Spleen (tissue), 11 donors: ENCODE data around the gene ZNF683. TPM values are rescaled to one million over a fixed set of nuclear protein-coding genes. Genes with fewer than 3 reads are reported as not detected.
"Not testable (repeated sequence)": the region's sequence is repeated elsewhere in the genome, so short reads cannot be mapped to it uniquely, and the experiment has no call there.

Experiments
- DNase-seq: peaks from one replicate; pipeline ENCODE4 v3.0.0-alpha.2; 2020
- H3K27ac ChIP-seq, 8 donors: fragments of 200-600 bp; sonication (generic) in 7 of 8; 1 replicate in 4 of 8; 2 replicates in 4 of 8; pipeline versions ENCODE4 v1.5.0 to v1.8.0; 2016 to 2021; ENCODE audit warnings: inconsistent platforms in 4 of 8, mild to moderate bottlenecking in 4 of 8, moderate library complexity in 1 of 8
- H3K27me3 ChIP-seq, 7 donors: fragments of 200-600 bp; sonication (generic) in 6 of 7; replicated peaks in 1 of 7; 1 replicate in 4 of 7; 2 replicates in 3 of 7; pipeline versions ENCODE4 v1.5.0 to v1.8.0; 2016 to 2021; ENCODE audit warnings: inconsistent platforms in 3 of 7, mild to moderate bottlenecking in 1 of 7
- H3K36me3 ChIP-seq, 6 donors: fragments of 200-600 bp; sonication (generic) in 5 of 6; 1 replicate in 4 of 6; 2 replicates in 2 of 6; pipeline versions ENCODE4 v1.5.0 to v1.8.0; 2016 to 2021; ENCODE audit warnings: inconsistent platforms in 2 of 6
- H3K4me1 ChIP-seq, 6 donors: fragments of 200-600 bp; sonication (generic) in 5 of 6; 1 replicate in 3 of 6; 2 replicates in 3 of 6; pipeline versions ENCODE4 v1.5.0 to v1.8.0; 2016 to 2021; ENCODE audit warnings: inconsistent platforms in 3 of 6
- H3K4me3 ChIP-seq, 8 donors: fragments of 200-600 bp; sonication (generic) in 7 of 8; 1 replicate in 4 of 8; 2 replicates in 4 of 8; pipeline versions ENCODE4 v1.5.0 to v1.8.0; 2016 to 2021; ENCODE audit warnings: inconsistent platforms in 4 of 8, mild to moderate bottlenecking in 4 of 8, moderate library complexity in 2 of 8
- H3K9me3 ChIP-seq, 8 donors: fragments of 200-600 bp; sonication (generic) in 7 of 8; 1 replicate in 4 of 8; 2 replicates in 4 of 8; pipeline versions ENCODE4 v1.5.0 to v1.8.0; 2016 to 2021; ENCODE audit warnings: inconsistent platforms in 4 of 8
- POLR2A ChIP-seq, 3 donors: fragments of 450-650 bp; IDR thresholded peaks; one replicate each; pipeline ENCODE4 v1.5.1; 2017; ENCODE audit warnings: antibody characterized with exemption in 3 of 3, mild to moderate bottlenecking in 1 of 3
- POLR2AphosphoS5 ChIP-seq, 3 donors: sonication (generic); formaldehyde crosslinking; IDR thresholded peaks; one replicate each; pipeline ENCODE4 v1.5.1; 2017; ENCODE audit warnings: antibody characterized with exemption in 3 of 3
- WGBS, 5 donors: extraction: QIAGEN DNeasy Blood & Tissue Kit in 3 of 5; methylation state at CpG; one replicate each; pipeline versions ENCODE4 v1.1.5 to v1.1.7; 2013 to 2018; 5-methylcytosine and 5-hydroxymethylcytosine counted together
- intact Hi-C: fragments of 100-400 bp; cut with DNase I; formaldehyde crosslinking; loops from one replicate; pipeline ENCODE4 v1.15.0; 2023; ENCODE audit warnings: low total_unique reads
- polyA plus RNA-seq, 3 donors: library from polyadenylated mRNA; stranded (reverse); fragments of 200-250 nt; gene quantifications; one replicate each; pipeline ENCODE4 v1.2.1, GENCODE V29; 2013
- total RNA-seq, 7 donors: library from RNA; depleted of rRNA in 3 of 7; stranded (reverse); fragments of >200 nt in 3 of 7; fragmentation: NEBNext Ultra II Directional in 4 of 7; extraction: Animal tissue kit (Norgen Biotek cat#: 25700) in 4 of 7; gene quantifications; one replicate each; pipeline versions ENCODE4 v1.1.0 to v1.2.1, GENCODE V29; 2016 to 2021
- TF ChIP-seq, protein P1 (sequence below), 11 experiments: fragments of 200-600 bp in 7 of 11; fragments of 450-650 bp in 4 of 11; sonication (generic) in 4 of 11; IDR thresholded peaks in 8 of 11; conservative IDR thresholded peaks in 3 of 11; 1 replicate in 7 of 11; 2 replicates in 4 of 11; pipeline versions ENCODE4 v1.4.0 to v1.8.0; 2016 to 2021; ENCODE audit warnings: antibody characterized with exemption in 11 of 11, inconsistent platforms in 4 of 11, mild to moderate bottlenecking in 1 of 11
- donor health status: healthy with polysubstance abuse.
- donor health status: DM: no; HTN: no; CAD: no; lungs with moderate emphysema.
- donor health status: DM: no; HTN: no; CAD: no.
- donor health status: Bipolar disorder and iron deficiency.
- donor health status: healthy.
- donor health status: DM: no; HTN: no; CAD: no.
- donor health status: DM: yes; HTN: yes; CAD: no.

Gene ZNF683
- total and polyA plus RNA-seq, 10 donors, result 0.17 to 1.5 (median 0.50) TPM; not detected in 2

DNA sequence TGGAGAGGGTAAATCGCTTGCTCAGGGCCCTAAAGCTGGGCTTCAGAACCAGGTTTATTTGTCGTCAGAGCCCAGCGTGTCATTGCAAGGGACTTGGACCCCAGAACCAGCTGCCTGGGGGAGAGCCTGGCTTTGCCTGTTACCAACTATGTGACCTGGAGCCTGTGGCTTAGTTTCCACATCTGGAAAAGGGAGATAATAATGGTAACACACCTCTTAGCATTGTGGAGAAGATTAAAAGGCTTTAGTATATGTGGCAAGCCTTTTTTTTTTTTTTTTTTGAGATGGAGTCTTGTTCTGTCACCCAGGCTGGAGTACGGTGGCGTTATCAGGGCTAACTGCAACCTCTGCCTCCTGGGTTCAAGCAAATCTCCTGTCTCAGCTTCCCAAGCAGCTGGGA, 42.3 kb downstream of the ZNF683 start:
- Histone ChIP-seq H3K4me3 (no peak overlapping the region), H3K27ac (no peak overlapping the region), H3K27me3 (peaks cover 0 to 24% (median 9%) of the 10 kb centered on the region in 7 donors), H3K9me3 (no peaks in the 10 kb centered on the region), H3K36me3 (peaks cover 0 to 23% (median 0%) of the 10 kb centered on the region in 6 donors), H3K4me1 (peaks cover 0 to 11% (median 4%) of the 10 kb centered on the region in 6 donors)
- intact Hi-C loops, result no loop called here
- WGBS, 5 donors, result 83 to 96% (median 89%) methylated on average over 5 of the region's 5 CpGs
- DNase-seq, result no peak
- TF ChIP-seq POLR2AphosphoS5 (IDR thresholded peaks at IDR 0.05), result no peak
- TF ChIP-seq, protein P1, sequence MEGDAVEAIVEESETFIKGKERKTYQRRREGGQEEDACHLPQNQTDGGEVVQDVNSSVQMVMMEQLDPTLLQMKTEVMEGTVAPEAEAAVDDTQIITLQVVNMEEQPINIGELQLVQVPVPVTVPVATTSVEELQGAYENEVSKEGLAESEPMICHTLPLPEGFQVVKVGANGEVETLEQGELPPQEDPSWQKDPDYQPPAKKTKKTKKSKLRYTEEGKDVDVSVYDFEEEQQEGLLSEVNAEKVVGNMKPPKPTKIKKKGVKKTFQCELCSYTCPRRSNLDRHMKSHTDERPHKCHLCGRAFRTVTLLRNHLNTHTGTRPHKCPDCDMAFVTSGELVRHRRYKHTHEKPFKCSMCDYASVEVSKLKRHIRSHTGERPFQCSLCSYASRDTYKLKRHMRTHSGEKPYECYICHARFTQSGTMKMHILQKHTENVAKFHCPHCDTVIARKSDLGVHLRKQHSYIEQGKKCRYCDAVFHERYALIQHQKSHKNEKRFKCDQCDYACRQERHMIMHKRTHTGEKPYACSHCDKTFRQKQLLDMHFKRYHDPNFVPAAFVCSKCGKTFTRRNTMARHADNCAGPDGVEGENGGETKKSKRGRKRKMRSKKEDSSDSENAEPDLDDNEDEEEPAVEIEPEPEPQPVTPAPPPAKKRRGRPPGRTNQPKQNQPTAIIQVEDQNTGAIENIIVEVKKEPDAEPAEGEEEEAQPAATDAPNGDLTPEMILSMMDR (IDR thresholded peaks at IDR 0.05 in 8 of 11, conservative IDR thresholded peaks at IDR 0.05 in 3 of 11), result no peak
- TF ChIP-seq POLR2A (IDR thresholded peaks at IDR 0.05), result no peak

- 86 to 95% (median 88%) methylated on average over 4 of the region's 4 CpGs for WGBS, 5 donors
- Histone ChIP-seq H3K27me3 (peaks cover 0 to 15% (median under 1%) of the 10 kb centered on the region in 7 donors), H3K36me3 (peaks cover 0 to 32% (median 0%) of the 10 kb centered on the region in 6 donors)
- intact Hi-C loops, H3K4me1 ChIP-seq, H3K9me3 ChIP-seq, DNase-seq, H3K4me3 ChIP-seq, H3K27ac ChIP-seq: not testable (repeated sequence)
Observed at GRCh38 chr1:26329380-26329779, 43.2 kb downstream of the ZNF683 start.

DNA sequence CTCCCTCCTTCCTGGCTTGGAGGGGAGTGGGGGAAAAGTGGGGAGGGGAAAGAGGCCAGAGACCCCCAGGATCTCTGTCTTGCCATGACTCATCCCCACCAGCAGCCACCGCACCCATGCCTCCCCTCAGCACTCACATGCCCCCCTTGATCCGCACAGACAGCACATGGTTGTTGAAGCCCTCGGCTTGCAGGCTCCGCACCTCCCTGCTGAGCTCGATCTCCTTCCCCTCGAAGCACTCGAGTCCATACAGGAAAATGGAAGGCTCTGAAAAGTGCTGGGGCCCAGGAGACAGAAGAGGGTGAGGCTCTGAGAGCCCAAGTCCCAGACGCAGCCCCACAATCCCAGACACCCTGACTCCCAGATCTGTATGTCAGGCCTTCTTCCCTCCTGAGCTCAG, 44.0 kb downstream of the ZNF683 start:
- peaks cover 0 to 40% (median 0%) of the 10 kb centered on the region in 6 donors for H3K36me3 ChIP-seq
- no peaks in the 10 kb centered on the region for H3K9me3 ChIP-seq
- intact Hi-C loops, result no loop called here
- TF ChIP-seq POLR2AphosphoS5 (IDR thresholded peaks at IDR 0.05) (no peak), POLR2A (IDR thresholded peaks at IDR 0.05) (no peak)
- TF ChIP-seq, protein P1 (IDR thresholded peaks at IDR 0.05 in 8 of 11, conservative IDR thresholded peaks at IDR 0.05 in 3 of 11), result no peak
- H3K4me1 ChIP-seq, result peaks cover 0 to 1% (median 0%) of the 10 kb centered on the region in 6 donors
- H3K4me3 ChIP-seq, result no peak overlapping the region
- no peak for DNase-seq
- H3K27me3 ChIP-seq, result peaks cover 0 to 9% (median 0%) of the 10 kb centered on the region in 7 donors
- WGBS, 5 donors, result 77 to 89% (median 84%) methylated on average over 8 of the region's 8 CpGs
- H3K27ac ChIP-seq, result no peak overlapping the region

DNA sequence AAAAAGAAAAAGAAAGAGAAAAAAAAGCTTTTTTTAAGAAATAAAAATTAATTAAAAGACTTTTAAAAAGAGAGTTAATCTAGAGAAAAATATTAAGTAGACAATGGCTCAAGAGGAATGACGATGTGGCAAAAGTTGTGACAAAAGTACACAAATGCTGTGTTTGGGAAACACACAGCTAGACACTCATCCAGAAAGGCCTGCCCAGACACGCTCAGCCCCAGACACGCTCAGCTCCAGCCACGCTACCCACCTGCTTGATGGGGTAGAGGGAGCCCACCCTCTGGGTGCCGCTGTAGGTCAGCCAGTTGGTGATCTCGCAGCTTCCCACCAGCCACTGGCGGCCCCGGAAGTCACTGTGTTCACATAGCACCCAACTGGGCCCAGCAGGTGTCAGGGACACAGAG, 44.6 kb downstream of the ZNF683 start:
- Histone ChIP-seq H3K27ac (no peak overlapping the region), H3K36me3 (peaks cover 0 to 46% (median 0%) of the 10 kb centered on the region in 6 donors), H3K4me1 (peaks cover 0 to 7% (median 0%) of the 10 kb centered on the region in 6 donors), H3K4me3 (no peak overlapping the region), H3K9me3 (no peaks in the 10 kb centered on the region), H3K27me3 (peaks cover 0 to 9% (median 0%) of the 10 kb centered on the region in 7 donors)
- no peak for DNase-seq
- peak in 1 of 3 donors; percentile 47 for TF ChIP-seq POLR2AphosphoS5 (IDR thresholded peaks at IDR 0.05)
- no peak for TF ChIP-seq POLR2A (IDR thresholded peaks at IDR 0.05)
- TF ChIP-seq, protein P1 (IDR thresholded peaks at IDR 0.05 in 8 of 11, conservative IDR thresholded peaks at IDR 0.05 in 3 of 11), result no peak
- intact Hi-C loops, result no loop called here
- 81 to 91% (median 87%) methylated on average over 8 of the region's 8 CpGs for WGBS, 5 donors
